Measurements from ENCODE around the gene BRD1.

DNA sequence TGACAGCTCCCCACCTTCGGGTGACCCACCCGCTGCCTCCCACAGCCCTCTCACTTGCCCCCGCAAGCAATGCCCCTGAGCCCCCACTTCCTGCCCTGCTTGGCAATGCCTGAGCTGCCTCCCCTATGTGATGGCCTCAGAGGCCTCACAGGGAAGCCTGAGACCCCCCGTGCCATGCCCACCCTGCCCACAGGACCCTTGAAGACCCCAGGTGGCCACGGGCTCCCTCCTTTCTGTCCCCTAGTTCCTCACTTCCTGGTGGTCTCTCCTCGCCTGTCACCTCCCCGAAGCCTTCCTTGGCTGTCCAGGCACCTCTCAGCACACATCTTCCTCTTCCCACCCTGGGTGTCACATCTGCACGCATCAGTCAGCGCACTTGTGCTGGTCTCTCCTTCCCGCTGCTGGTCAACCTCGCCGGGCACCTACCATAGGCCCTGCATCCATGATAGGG is 90.5 kb downstream of the BRD1 start:
- TF ChIP-seq, protein P1, sequence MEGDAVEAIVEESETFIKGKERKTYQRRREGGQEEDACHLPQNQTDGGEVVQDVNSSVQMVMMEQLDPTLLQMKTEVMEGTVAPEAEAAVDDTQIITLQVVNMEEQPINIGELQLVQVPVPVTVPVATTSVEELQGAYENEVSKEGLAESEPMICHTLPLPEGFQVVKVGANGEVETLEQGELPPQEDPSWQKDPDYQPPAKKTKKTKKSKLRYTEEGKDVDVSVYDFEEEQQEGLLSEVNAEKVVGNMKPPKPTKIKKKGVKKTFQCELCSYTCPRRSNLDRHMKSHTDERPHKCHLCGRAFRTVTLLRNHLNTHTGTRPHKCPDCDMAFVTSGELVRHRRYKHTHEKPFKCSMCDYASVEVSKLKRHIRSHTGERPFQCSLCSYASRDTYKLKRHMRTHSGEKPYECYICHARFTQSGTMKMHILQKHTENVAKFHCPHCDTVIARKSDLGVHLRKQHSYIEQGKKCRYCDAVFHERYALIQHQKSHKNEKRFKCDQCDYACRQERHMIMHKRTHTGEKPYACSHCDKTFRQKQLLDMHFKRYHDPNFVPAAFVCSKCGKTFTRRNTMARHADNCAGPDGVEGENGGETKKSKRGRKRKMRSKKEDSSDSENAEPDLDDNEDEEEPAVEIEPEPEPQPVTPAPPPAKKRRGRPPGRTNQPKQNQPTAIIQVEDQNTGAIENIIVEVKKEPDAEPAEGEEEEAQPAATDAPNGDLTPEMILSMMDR (conservative IDR thresholded peaks at IDR 0.05 in 1 of 2, IDR thresholded peaks at IDR 0.05 in 1 of 2; ENCODE audit: extremely low read depth in 1 of 2, insufficient read depth in 1 of 2, low read depth in 1 of 2, low read length in 2 of 2) = no peak
- TF ChIP-seq EZH2 (IDR thresholded peaks at IDR 0.05; ENCODE audit: borderline replicate concordance, low read length) = no peak
